HEK293 (cell line): ENCODE results near the gene MSI2.

ENCODE experiments used
- CTCF ChIA-PET: fragments of 350-600 bp; formaldehyde crosslinking; extraction: SDS; loops from one replicate; lab custom pipeline; 2021; ENCODE audit warnings: antibody characterized with exemption; lab: Yijun Ruan, JAX
- POLR2A ChIA-PET: fragments of 300-600 bp; formaldehyde crosslinking; extraction: SDS; loops from one replicate; lab custom pipeline; 2020; ENCODE audit warnings: antibody characterized with exemption, inconsistent platforms; lab: Yijun Ruan, JAX
- H3K27ac ChIP-seq: fragments of 200-500 bp; sonication (Bioruptor generic); 2 replicates; pipeline ENCODE4 v1.5.1; 2014; ENCODE audit warnings: low read depth, low read length, control low read depth, inconsistent platforms; ENCODE audit errors: extremely low read depth
- H3K36me3 ChIP-seq, 2 experiments: fragments of 200-500 bp in 1 of 2; sonication (Bioruptor generic) in 1 of 2; 1 replicate in 1 of 2; 2 replicates in 1 of 2; pipeline ENCODE4 v1.5.1; 2014 to 2017; ENCODE audit warnings: inconsistent platforms in 2 of 2, low read length in 2 of 2; ENCODE audit not compliant: control insufficient read depth in 2 of 2, insufficient read depth in 1 of 2
- H3K4me1 ChIP-seq: fragments of 200-500 bp; sonication (Bioruptor generic); 2 replicates; pipeline ENCODE4 v1.5.1; 2014; ENCODE audit warnings: mild to moderate bottlenecking, low read length, inconsistent platforms; ENCODE audit not compliant: control insufficient read depth, insufficient read depth
- H3K4me3 ChIP-seq: 2 replicates; pipeline ENCODE4 v1.5.1; 2011; ENCODE audit warnings: low read depth, mild to moderate bottlenecking, control low read depth, low read length, moderate library complexity
- H3K9me3 ChIP-seq: fragments of 200-500 bp; sonication (Bioruptor generic); 2 replicates; pipeline ENCODE4 v1.5.1; 2014; ENCODE audit warnings: low read depth, low read length, inconsistent platforms; ENCODE audit not compliant: control insufficient read depth, insufficient read depth
- MYNN ChIP-seq: fragments of 450-650 bp; formaldehyde crosslinking; IDR thresholded peaks from 2 replicates; pipeline ENCODE4 v1.5.1; 2016; ENCODE audit warnings: missing biosample characterization, missing genetic modification characterization, borderline replicate concordance
- OVOL3 ChIP-seq: fragments of 450-650 bp; formaldehyde crosslinking; IDR thresholded peaks from 2 replicates; pipeline ENCODE4 v1.5.1; 2016; ENCODE audit warnings: missing biosample characterization, missing genetic modification characterization
- PBX3 ChIP-seq: sonication (generic); formaldehyde crosslinking; IDR thresholded peaks from 2 replicates; pipeline ENCODE4 v1.8.1; 2022; ENCODE audit warnings: mild to moderate bottlenecking, moderate library complexity, missing genetic modification reagents
- WT1 ChIP-seq: fragments of 450-650 bp; formaldehyde crosslinking; IDR thresholded peaks from 2 replicates; pipeline ENCODE4 v1.5.1; 2016; ENCODE audit warnings: missing biosample characterization, missing genetic modification characterization
- ZBTB8A ChIP-seq: fragments of 450-650 bp; formaldehyde crosslinking; IDR thresholded peaks from 2 replicates; pipeline ENCODE4 v1.5.1; 2016; ENCODE audit warnings: missing biosample characterization, missing genetic modification characterization
- ZFP69B ChIP-seq: fragments of 450-650 bp; formaldehyde crosslinking; IDR thresholded peaks from 2 replicates; pipeline ENCODE4 v1.5.1; 2016; ENCODE audit warnings: missing biosample characterization, missing genetic modification characterization
- ZNF148 ChIP-seq: fragments of 450-650 bp; formaldehyde crosslinking; IDR thresholded peaks from 2 replicates; pipeline ENCODE4 v1.5.0; 2017; ENCODE audit warnings: missing biosample characterization, missing genetic modification characterization, borderline replicate concordance
- ZNF184 ChIP-seq: fragments of 450-650 bp; IDR thresholded peaks from 2 replicates; pipeline ENCODE4 v1.5.1; 2018; ENCODE audit warnings: missing biosample characterization, mild to moderate bottlenecking, missing genetic modification characterization
- ZNF23 ChIP-seq: fragments of 450-650 bp; formaldehyde crosslinking; IDR thresholded peaks from 2 replicates; pipeline ENCODE4 v1.5.1; 2016; ENCODE audit warnings: missing biosample characterization, missing genetic modification characterization, borderline replicate concordance
- ZNF324 ChIP-seq: fragments of 450-650 bp; formaldehyde crosslinking; IDR thresholded peaks from 2 replicates; pipeline ENCODE4 v1.5.1; 2016; ENCODE audit warnings: missing biosample characterization, missing genetic modification characterization
- ZNF394 ChIP-seq: fragments of 450-650 bp; formaldehyde crosslinking; IDR thresholded peaks from 2 replicates; pipeline ENCODE4 v1.5.1; 2016; ENCODE audit warnings: missing biosample characterization, missing genetic modification characterization, mild to moderate bottlenecking, moderate library complexity, borderline replicate concordance
- ZNF416 ChIP-seq: fragments of 450-650 bp; formaldehyde crosslinking; IDR thresholded peaks from 2 replicates; pipeline ENCODE4 v1.5.1; 2016; ENCODE audit warnings: missing biosample characterization, missing genetic modification characterization
- ZNF518A ChIP-seq: fragments of 450-650 bp; formaldehyde crosslinking; conservative IDR thresholded peaks from 2 replicates; pipeline ENCODE4 v1.5.1; 2016; ENCODE audit warnings: low read depth, missing biosample characterization, missing genetic modification characterization
- ZNF560 ChIP-seq: fragments of 450-650 bp; formaldehyde crosslinking; IDR thresholded peaks from 2 replicates; pipeline ENCODE4 v1.5.1; 2017; ENCODE audit warnings: missing biosample characterization, missing genetic modification characterization, borderline replicate concordance
- ZNF664 ChIP-seq: fragments of 450-650 bp; formaldehyde crosslinking; IDR thresholded peaks from 2 replicates; pipeline ENCODE4 v1.5.1; 2016; ENCODE audit warnings: missing biosample characterization, missing genetic modification characterization
- ZNF692 ChIP-seq: fragments of 450-650 bp; formaldehyde crosslinking; IDR thresholded peaks from 2 replicates; pipeline ENCODE4 v1.5.1; 2016; ENCODE audit warnings: missing biosample characterization, missing genetic modification characterization
- ZNF791 ChIP-seq: fragments of 450-650 bp; formaldehyde crosslinking; IDR thresholded peaks from 2 replicates; pipeline ENCODE4 v1.5.1; 2016; ENCODE audit warnings: missing biosample characterization, missing genetic modification characterization

Gene MSI2

GRCh38 chr17:57507828-57508227, 251.5 kb downstream of the MSI2 start:
- TF ChIP-seq WT1 (tag by site-specific recombination) (no peak), MYNN (tag by site-specific recombination) (no peak), ZFP69B (tag by site-specific recombination) (peak; percentile 63; the same call in 1 of the 2 replicates), ZNF791 (tag by site-specific recombination) (no peak), ZNF184 (tag by site-specific recombination) (no peak), PBX3 (CRISPR knock-in tag) (no peak), ZNF692 (tag by site-specific recombination) (peak; percentile 88), ZNF324 (tag by site-specific recombination) (no peak)
- CTCF ChIA-PET, result interaction anchor here (0.7 to 1.3 kb wide), 2 partner anchors 30 to 171 kb away, joined by 3 to 4 read pairs; no protein-coding TSS in a partner anchor
- Histone ChIP-seq H3K9me3 (no peaks in the 10 kb centered on the region), H3K27ac (no peak overlapping the region), H3K36me3 (no peaks in the 10 kb centered on the region; a peak in 1 of 3 replicates), H3K4me1 (peaks cover 15% of the 10 kb centered on the region), H3K4me3 (no peak overlapping the region)
- POLR2A ChIA-PET, result no interaction called here

- Histone ChIP-seq H3K27ac (no peak overlapping the region), H3K9me3 (no peaks in the 10 kb centered on the region), H3K4me1 (peaks cover 15% of the 10 kb centered on the region), H3K36me3 (no peaks in the 10 kb centered on the region; a peak in 1 of 3 replicates), H3K4me3 (no peak overlapping the region)
- ChIA-PET POLR2A (no interaction called here), CTCF (interaction anchor here (1.3 kb wide), 1 partner anchor 29 kb away, joined by 3 read pairs; no protein-coding TSS in a partner anchor)
- TF ChIP-seq ZNF23 (no peak), ZNF664 (no peak), ZBTB8A (no peak), ZNF416 (tag by site-specific recombination) (no peak), ZNF394 (tag by site-specific recombination) (no peak), ZNF148 (no peak), ZNF560 (tag by site-specific recombination) (no peak), ZNF518A (tag by site-specific recombination) (no peak), OVOL3 (tag by site-specific recombination) (no peak)
Observed at GRCh38 chr17:57508671-57509070, 252.3 kb downstream of the MSI2 start.
